Endometrial microvascular endothelial cells (primary cell): ENCODE data around the gene NLRC4. TPM values are rescaled to one million over a fixed set of nuclear protein-coding genes. Genes with fewer than 3 reads are reported as not detected.
"Not testable (repeated sequence)": the region's sequence is repeated elsewhere in the genome, so short reads cannot be mapped to it uniquely, and the experiment has no call there.

Source experiments
- in situ Hi-C: cut with HindIII; loops from 2 replicates; pipeline ENCODE4 v1.10.0; 2017; ENCODE audit warnings: low sequenced_read_pairs, low pct_unique_long_range_greater_than_20kb; ENCODE audit errors: inconsistent ontology term
- total RNA-seq: library from RNA; depleted of rRNA; stranded (reverse); fragments of >200 nt; gene quantifications from one replicate; pipeline ENCODE4 v1.2.3, GENCODE V29; 2015; ENCODE audit errors: inconsistent ontology term

Gene NLRC4, protein sequence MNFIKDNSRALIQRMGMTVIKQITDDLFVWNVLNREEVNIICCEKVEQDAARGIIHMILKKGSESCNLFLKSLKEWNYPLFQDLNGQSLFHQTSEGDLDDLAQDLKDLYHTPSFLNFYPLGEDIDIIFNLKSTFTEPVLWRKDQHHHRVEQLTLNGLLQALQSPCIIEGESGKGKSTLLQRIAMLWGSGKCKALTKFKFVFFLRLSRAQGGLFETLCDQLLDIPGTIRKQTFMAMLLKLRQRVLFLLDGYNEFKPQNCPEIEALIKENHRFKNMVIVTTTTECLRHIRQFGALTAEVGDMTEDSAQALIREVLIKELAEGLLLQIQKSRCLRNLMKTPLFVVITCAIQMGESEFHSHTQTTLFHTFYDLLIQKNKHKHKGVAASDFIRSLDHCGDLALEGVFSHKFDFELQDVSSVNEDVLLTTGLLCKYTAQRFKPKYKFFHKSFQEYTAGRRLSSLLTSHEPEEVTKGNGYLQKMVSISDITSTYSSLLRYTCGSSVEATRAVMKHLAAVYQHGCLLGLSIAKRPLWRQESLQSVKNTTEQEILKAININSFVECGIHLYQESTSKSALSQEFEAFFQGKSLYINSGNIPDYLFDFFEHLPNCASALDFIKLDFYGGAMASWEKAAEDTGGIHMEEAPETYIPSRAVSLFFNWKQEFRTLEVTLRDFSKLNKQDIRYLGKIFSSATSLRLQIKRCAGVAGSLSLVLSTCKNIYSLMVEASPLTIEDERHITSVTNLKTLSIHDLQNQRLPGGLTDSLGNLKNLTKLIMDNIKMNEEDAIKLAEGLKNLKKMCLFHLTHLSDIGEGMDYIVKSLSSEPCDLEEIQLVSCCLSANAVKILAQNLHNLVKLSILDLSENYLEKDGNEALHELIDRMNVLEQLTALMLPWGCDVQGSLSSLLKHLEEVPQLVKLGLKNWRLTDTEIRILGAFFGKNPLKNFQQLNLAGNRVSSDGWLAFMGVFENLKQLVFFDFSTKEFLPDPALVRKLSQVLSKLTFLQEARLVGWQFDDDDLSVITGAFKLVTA
- total RNA-seq = not detected

GRCh38 chr2:32264422-32265105, at the start of gene NLRC4:
NLRC4 (minus strand) TSS chr2:32264886; CDS start chr2:32256775, 8,111 bp downstream.
- in situ Hi-C loops = no loop called here

GRCh38 chr2:32310577-32310976, 45.9 kb upstream of the NLRC4 start:
- in situ Hi-C loops = no loop called here

DNA sequence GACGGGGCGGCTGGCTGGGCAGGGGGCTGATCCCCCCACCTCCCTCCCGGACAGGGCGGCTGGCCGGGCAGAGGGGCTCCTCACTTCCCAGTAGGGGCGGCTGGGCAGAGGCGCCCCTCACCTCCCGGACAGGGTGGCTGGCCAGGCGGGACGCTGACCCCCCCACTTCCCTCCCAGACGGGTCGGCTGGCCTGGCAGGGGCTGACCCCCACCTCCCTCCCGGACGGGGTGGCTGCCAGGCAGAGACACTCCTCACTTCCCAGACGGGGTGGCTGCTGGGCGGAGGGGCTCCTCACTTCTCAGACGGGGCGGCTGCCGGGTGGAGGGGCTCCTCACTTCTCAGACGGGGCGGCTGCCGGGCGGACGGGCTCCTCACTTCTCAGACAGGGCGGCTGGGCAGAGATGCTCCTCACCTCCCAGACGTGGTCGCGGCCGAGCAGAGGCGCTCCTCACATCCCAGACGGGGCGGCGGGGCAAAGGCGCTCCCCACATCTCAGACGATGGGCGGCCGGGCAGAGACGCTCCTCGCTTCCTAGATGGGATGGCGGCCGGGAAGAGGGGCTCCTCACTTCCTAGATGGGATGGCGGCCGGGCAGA, 29.4 kb upstream of the NLRC4 start:
- in situ Hi-C loops = not testable (repeated sequence)

GRCh38 chr2:32293493-32293892, 28.8 kb upstream of the NLRC4 start:
- in situ Hi-C loops = not testable (repeated sequence)

DNA sequence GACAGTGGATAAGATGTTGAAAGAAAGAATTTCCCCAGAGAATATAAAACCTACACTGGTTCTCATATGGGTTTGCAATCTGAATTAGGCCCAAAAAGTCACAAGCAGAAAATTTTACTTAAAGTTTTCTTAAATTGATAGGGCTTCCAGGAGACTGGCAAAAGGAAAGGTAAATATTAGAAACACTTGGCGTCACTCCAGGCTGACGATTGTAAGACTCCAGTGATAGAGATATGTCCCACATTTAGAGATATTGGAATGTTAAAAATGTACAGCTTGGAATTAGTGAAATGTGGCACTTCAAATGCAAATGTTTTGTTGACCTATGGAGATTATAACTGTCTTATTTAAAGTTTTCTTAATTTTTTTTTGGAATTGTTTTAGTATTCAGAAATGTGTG, 27.1 kb upstream of the NLRC4 start:
- in situ Hi-C loops = no loop called here

GRCh38 chr2:32290000-32290339, 25.3 kb upstream of the NLRC4 start:
- in situ Hi-C loops = no loop called here

DNA sequence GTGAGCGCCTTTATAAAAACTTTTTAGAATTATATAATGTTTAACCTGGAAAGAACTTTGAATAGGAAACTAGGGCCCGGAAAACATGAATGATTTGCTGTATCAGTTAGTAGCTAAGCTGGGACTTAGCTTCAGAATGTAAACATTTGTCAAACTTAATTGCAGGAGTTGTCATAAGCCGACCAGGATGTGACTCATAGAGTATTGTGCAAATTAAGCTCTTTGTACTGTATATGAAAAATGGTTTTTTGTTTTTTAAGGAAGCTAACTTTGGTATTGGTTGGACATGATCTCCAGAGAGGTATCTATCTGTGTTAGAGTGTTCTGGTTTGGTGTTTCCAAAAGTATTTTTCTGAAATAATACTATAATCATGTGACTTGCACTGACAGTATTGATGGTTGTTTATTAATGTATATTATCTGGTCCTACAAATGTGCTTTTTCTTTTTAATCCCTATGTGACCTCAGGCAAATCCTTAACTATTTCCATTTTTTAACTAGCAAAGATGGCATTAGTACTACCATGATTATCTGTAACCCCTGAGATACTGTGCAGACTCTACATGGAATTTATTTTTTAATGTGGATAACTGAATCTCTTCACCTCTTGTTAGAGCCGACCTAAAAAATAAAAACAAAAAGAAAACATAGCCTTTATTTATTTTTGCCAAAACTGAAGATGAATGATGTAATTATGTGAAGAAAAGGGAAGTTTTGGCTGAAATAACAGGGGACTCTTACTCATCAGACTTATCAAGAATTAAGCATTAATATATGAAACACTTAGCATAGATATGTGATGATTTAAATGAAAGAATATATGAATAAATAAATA, 24.7 kb upstream of the NLRC4 start:
- in situ Hi-C loops = no loop called here

DNA sequence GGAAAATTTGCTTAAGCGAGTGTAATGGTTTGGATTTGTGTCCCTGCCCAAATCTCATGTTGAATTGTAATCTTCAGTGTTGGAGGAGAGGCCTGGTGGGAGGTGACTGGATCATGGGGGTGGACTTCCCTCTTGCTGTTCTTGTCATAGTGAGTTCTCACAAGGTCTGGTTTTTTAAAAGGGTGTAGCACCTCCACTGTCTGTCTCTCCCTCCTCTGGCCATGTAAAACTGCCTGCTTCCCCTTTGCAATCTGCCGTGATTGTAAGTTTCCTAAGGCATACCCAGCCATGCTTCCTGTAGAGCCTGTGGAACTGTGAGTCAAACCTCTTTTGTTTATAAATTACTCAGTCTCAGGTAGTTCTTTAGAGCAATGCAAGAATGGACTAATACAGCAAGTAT, 19.6 kb upstream of the NLRC4 start:
- in situ Hi-C loops = no loop called here

- in situ Hi-C loops = no loop called here
Observed at GRCh38 chr2:32278478-32278853, 13.8 kb upstream of the NLRC4 start.

- in situ Hi-C loops = no loop called here
Observed at GRCh38 chr2:32277674-32278477, 13.2 kb upstream of the NLRC4 start, which contains the start of gene YIPF4. YIPF4 (plus strand) TSS chr2:32277904; CDS start chr2:32278156, 252 bp downstream.

DNA sequence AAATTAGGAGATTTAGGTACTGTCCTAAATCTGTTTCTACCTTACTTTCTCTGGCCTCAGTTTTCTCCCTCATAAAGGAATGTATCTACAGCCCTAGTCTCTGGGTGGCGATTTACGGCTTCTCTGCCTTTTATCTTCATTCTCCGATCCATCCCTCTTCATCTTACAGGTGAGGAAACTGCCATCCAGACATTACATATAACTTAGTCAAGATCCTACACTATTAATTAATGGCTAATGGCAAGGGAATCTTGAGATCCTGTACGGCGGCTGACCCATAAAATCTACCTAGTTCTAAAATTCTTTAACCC, 12.6 kb upstream of the NLRC4 start:
- in situ Hi-C loops = no loop called here

- in situ Hi-C loops = not testable (repeated sequence)
Observed at GRCh38 chr2:32275790-32276189, 11.1 kb upstream of the NLRC4 start.

GRCh38 chr2:32274289-32274688, 9.6 kb upstream of the NLRC4 start:
- in situ Hi-C loops = no loop called here

DNA sequence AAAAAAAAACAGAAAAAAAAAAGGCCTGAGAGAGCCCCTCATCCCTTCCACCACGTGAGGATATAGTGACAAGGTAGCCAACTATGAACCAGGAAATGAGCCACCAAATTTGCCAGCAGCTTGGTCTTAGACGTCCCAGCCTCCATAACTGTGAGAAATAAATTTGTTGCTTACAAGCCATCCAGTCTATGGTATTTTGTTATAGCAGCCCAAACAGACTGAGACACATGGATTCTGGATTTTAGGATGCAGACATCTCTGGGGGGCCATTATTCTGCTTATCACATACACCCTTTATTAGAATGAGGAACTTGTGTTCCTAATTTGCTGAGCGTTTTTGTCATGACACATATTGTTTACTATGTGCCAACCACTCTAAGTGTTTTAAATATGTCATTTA, 7.6 kb upstream of the NLRC4 start:
- in situ Hi-C loops = no loop called here

GRCh38 chr2:32271063-32271462, 6.4 kb upstream of the NLRC4 start:
- in situ Hi-C loops = no loop called here

DNA sequence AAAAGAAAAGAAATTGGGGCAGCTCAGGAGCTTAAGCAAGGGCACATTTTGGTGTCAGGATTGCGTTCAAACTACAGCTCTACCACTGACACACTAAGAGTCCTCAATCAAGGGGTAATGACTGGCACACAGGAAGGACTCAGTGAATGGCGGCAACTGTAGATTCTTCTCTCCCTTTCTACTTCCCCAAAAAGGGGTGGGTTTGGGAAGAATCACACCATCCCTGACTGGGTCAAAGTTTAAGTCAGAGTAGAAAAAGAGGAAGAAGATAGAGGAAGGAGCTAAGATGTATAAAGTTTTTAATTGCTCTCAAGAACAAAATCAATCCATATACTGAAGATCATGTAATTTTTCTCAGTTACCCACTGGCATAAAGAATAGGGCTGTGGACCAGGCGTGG, 2.6 kb downstream of the NLRC4 start:
- in situ Hi-C loops = no loop called here

DNA sequence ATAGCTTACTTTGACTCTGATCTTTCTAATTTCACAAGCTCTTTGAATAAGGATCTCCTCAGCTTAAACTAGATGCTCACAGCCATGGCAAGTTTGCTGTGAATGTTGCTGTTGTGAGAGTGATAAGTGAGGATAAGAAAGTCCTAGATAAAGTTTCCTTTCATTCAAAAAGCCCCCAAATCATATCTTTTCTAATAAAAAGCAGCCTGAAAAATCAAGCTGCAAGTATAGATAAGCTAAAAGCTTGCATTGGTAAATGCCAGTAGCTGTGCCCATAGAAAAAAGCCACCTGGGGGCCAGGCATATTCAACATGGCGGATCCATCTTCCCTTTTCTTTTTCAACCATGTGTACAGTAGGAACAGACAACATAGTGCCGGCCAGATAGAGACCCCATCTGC, 4.3 kb downstream of the NLRC4 start:
- in situ Hi-C loops = no loop called here
